ENCODE results near the gene NINJ1.
"Not testable (repeated sequence)": the region's sequence is repeated elsewhere in the genome, so short reads cannot be mapped to it uniquely, and the experiment has no call there.

GRCh38 chr9:93101086-93101485, 33.0 kb downstream of the NINJ1 start:
- TF ChIP-seq EZH2 (IDR thresholded peaks at IDR 0.05; ENCODE audit: borderline replicate concordance, low read length); CTCF (IDR thresholded peaks at IDR 0.05; ENCODE audit: low read length): not testable (repeated sequence)

Data from OCI-LY1 (cell line).